ENCODE results near the gene DOCK4. TPM values are rescaled to one million over a fixed set of nuclear protein-coding genes. Genes with fewer than 3 reads are reported as not detected.

DOCK4 gene
- total RNA-seq, 2 experiments from 2014 or later: 0.35 to 0.50 TPM

DNA sequence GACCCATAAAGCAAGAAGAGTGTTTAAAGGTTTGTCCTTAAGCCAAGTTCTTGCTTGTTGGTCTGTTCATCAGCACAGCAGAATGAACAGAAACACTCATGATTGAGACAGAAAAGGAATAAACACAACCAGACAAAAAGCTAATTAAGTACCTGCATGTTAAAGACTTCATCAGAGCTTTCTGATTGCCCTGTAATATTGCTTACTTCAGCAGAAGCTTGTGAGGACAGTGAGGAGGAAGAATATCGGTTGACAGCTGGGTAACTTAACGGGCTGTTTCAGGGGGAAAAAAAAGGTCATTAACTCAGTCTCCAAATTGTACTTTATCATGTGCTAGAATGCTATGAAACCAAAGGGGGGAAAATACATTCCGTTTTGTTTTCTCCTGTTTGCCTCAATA, 465.3 kb downstream of the DOCK4 start:
- no peaks in the 10 kb centered on the region for H3K4me1 Mint-ChIP-seq
- CTCF ChIA-PET: interaction anchor here (1.2 to 3.1 kb wide), 5 partner anchors 9 to 755 kb away, joined by 3 to 10 read pairs (median 6); no protein-coding TSS in a partner anchor
- no peak overlapping the region for H3K4me3 Mint-ChIP-seq
- DNase-seq: no peak
- H3K36me3 Mint-ChIP-seq (ENCODE audit: low read depth): no peaks in the 10 kb centered on the region
- no peak overlapping the region for H3K27ac Mint-ChIP-seq
- H3K27me3 Mint-ChIP-seq: no peaks in the 10 kb centered on the region
- H3K9me3 Mint-ChIP-seq: no peaks in the 10 kb centered on the region
- POLR2A ChIA-PET: no interaction called here

DNA sequence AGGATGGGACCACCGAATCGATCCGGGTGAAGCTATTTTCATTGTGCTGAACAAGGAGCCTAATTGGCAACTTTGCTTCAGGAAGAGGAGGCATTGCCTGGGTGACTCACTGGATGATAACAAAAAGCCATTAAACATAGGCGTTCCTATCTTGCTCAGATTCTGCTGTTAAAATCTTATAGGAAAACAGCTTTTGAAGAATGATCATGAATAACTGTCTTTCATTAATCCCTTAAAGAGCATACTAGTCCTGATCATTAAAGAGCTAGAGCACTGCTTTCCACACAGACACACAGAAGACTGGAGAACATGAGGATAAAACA, 469.7 kb downstream of the DOCK4 start:
- Mint-ChIP-seq H3K27ac (no peak overlapping the region), H3K36me3 (ENCODE audit: low read depth) (no peaks in the 10 kb centered on the region), H3K4me1 (no peaks in the 10 kb centered on the region), H3K9me3 (no peaks in the 10 kb centered on the region), H3K4me3 (no peak overlapping the region), H3K27me3 (no peaks in the 10 kb centered on the region)
- no peak for DNase-seq
- ChIA-PET CTCF (interaction anchor here (1.0 to 1.3 kb wide), 4 partner anchors 9 to 19 kb away, joined by 3 to 11 read pairs (median 4); no protein-coding TSS in a partner anchor), POLR2A (no interaction called here)

GRCh38 chr7:111735661-111736551, 470.3 kb downstream of the DOCK4 start:
- Mint-ChIP-seq H3K27me3 (no peaks in the 10 kb centered on the region), H3K4me3 (no peak overlapping the region), H3K4me1 (no peaks in the 10 kb centered on the region), H3K27ac (no peak overlapping the region), H3K9me3 (no peaks in the 10 kb centered on the region), H3K36me3 (ENCODE audit: low read depth) (no peaks in the 10 kb centered on the region)
- ChIA-PET POLR2A (no interaction called here), CTCF (interaction anchor here (1.0 to 1.6 kb wide), 5 partner anchors 9 to 20 kb away, joined by 3 to 11 read pairs (median 4); no protein-coding TSS in a partner anchor)
- DNase-seq: peak; percentile 41

DNA sequence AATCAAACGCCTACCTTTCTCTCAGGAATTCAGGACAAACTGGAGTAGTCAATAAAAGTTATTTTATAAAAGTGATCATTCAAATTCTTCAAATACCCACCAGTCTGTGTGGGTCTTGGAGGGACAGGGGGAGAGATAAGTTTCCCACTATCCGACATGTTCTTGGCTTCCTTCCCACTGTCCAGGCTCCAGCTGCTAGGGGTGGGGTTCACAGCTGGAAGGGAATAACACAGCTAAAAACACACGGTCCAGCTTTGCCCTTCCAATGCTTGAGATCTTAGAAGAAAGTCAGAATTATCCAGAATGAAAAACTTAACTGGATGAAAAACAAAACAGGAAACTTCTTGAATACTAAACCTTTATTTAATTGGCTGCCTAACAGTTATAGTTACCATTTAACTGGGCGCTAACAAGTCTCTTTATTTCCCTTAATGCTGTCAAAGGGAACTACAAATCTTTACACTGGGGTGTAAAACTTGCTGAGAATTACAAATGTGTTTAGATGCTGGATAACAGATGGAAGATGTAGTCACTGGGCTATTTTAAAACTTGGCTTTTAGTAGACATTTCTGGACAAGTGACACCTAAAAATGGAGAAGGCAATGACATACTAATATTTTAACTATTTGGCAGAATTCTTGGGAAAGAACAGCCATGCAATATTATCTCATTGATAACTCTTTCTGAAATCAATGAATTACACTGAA, 471.1 kb downstream of the DOCK4 start:
- CTCF ChIA-PET: interaction anchor here (1.2 to 1.9 kb wide), 3 partner anchors 10 to 17 kb away, joined by 3 to 4 read pairs (median 4); no protein-coding TSS in a partner anchor
- no peak overlapping the region for H3K27ac Mint-ChIP-seq
- H3K4me3 Mint-ChIP-seq: no peak overlapping the region
- POLR2A ChIA-PET: no interaction called here
- no peaks in the 10 kb centered on the region for H3K27me3 Mint-ChIP-seq
- DNase-seq: no peak
- H3K4me1 Mint-ChIP-seq: no peaks in the 10 kb centered on the region
- no peaks in the 10 kb centered on the region for H3K9me3 Mint-ChIP-seq
- no peaks in the 10 kb centered on the region for H3K36me3 Mint-ChIP-seq (ENCODE audit: low read depth)

DNA sequence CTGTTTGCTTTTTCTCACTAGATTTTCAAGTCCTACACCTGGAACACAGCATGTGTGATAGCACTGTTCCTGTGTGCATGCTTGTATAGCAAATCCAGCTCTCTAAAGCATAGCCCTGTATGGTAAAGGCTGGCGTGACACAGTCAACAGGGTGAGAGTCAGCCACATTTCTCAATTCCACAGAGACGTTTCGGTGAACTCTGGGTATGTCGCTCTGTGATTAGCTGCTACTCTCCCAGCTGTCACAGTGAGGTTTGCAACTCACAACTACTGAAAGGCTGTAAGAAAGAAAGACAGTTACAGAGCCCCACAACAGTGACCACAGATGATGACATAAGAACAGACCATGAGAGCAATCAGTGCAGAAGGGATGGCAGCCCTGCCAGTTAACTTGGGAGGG, 473.3 kb downstream of the DOCK4 start:
- Mint-ChIP-seq H3K4me3 (no peak overlapping the region), H3K4me1 (no peaks in the 10 kb centered on the region), H3K27ac (no peak overlapping the region), H3K36me3 (ENCODE audit: low read depth) (no peaks in the 10 kb centered on the region), H3K9me3 (no peaks in the 10 kb centered on the region), H3K27me3 (no peaks in the 10 kb centered on the region)
- no peak for DNase-seq
- ChIA-PET POLR2A (no interaction called here), CTCF (no interaction called here)

DNA sequence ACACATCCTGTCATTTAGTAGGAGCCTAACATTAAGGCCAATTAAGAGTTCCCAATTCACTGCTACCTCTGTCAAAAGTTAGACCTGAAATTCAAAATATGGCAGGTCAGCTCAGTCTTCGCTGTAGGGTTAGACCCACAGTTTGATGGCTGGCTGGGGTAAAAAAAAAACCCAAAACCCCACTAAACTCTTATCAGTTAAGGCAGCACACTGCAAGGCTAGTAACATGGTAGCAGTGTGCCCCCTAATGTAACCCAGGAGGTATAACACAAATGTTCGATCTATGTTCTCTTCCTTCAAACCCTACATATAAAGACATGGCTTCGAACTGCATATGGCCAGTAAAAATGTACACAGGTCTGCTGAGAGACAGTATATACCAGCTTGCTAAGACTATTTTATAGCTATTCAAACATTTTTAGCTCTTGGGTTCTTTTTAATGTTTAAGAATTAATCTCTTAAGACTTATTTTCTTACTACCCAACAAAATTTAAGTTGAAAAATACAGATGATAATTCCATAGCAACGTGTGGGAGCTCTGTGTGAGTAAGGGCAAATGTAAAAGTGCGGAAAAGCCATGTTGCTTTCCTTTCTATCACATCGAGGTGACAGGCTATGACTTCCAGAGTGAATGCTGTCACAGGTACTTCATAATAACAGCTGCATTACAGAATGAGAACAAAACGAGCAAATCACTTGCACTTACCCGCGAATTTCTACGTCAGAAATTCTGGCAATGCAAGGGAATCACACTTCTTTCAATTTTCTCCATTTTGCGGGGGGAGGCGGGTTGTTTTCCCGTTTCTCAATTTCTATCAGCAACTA, 475.5 kb downstream of the DOCK4 start:
- Mint-ChIP-seq H3K36me3 (ENCODE audit: low read depth) (no peaks in the 10 kb centered on the region), H3K27me3 (no peaks in the 10 kb centered on the region), H3K4me3 (no peak overlapping the region), H3K27ac (no peak overlapping the region), H3K9me3 (no peaks in the 10 kb centered on the region), H3K4me1 (no peaks in the 10 kb centered on the region)
- POLR2A ChIA-PET: no interaction called here
- no peak for DNase-seq
- CTCF ChIA-PET: interaction anchor here (0.9 kb wide), 1 partner anchor 9 kb away, joined by 5 read pairs; no protein-coding TSS in a partner anchor

DNA sequence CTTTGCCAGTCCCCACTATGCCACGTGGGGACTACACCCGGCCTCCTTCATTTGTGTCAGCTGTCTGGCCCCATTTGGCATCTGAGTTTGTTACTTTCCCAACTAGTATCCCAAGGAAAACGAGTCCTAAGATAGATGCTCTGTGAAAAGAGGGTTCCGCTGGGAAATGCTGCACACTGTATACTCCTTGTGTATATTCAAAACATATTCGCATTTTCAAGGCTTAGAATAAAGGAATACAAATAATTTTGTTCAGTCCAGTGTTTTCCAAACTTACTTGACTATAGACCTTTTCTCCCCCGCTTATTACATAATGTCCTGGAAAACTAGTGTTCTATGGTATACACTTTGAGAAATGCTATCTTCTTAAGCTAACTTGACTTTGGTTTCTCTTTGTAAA, 476.1 kb downstream of the DOCK4 start:
- Mint-ChIP-seq H3K4me3 (no peak overlapping the region), H3K9me3 (no peaks in the 10 kb centered on the region), H3K27ac (no peak overlapping the region), H3K36me3 (ENCODE audit: low read depth) (no peaks in the 10 kb centered on the region), H3K4me1 (no peaks in the 10 kb centered on the region), H3K27me3 (no peaks in the 10 kb centered on the region)
- POLR2A ChIA-PET: no interaction called here
- no peak for DNase-seq
- CTCF ChIA-PET: interaction anchor here (0.9 kb wide), 1 partner anchor 9 kb away, joined by 5 read pairs; no protein-coding TSS in a partner anchor

DNA sequence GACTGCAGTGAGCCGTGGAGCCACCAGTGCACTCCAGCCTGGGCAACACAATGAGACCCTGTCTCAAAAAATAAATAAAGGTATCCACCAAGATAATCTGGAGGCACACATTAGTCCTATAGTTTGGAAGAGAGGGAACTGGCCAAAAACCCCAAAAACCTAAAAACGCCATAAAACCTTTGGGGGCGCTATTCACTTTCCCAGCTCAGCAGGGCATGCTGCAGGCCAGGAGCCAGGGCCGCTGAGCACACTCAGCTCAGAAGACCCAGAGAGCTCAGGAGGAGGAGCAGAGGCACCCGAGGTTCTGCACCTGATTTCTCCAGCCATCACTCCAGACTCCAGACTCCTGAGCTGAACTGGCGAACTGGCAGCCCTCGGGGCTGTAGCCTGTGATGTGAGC, 476.7 kb downstream of the DOCK4 start:
- H3K4me1 Mint-ChIP-seq: no peaks in the 10 kb centered on the region
- H3K27ac Mint-ChIP-seq: no peak overlapping the region
- ChIA-PET POLR2A (no interaction called here), CTCF (no interaction called here)
- DNase-seq: no peak
- H3K4me3 Mint-ChIP-seq: no peak overlapping the region
- H3K27me3 Mint-ChIP-seq: no peaks in the 10 kb centered on the region
- H3K36me3 Mint-ChIP-seq (ENCODE audit: low read depth): no peaks in the 10 kb centered on the region
- no peaks in the 10 kb centered on the region for H3K9me3 Mint-ChIP-seq

GRCh38 chr7:111728635-111728995, 477.6 kb downstream of the DOCK4 start:
- Mint-ChIP-seq H3K4me1 (no peaks in the 10 kb centered on the region), H3K36me3 (ENCODE audit: low read depth) (no peaks in the 10 kb centered on the region), H3K27me3 (peaks cover 4% of the 10 kb centered on the region), H3K4me3 (no peak overlapping the region), H3K27ac (no peak overlapping the region), H3K9me3 (no peaks in the 10 kb centered on the region)
- no peak for DNase-seq
- ChIA-PET CTCF (interaction anchor here (2.8 kb wide), 1 partner anchor 8 kb away, joined by 11 read pairs; no protein-coding TSS in a partner anchor), POLR2A (no interaction called here)

DNA sequence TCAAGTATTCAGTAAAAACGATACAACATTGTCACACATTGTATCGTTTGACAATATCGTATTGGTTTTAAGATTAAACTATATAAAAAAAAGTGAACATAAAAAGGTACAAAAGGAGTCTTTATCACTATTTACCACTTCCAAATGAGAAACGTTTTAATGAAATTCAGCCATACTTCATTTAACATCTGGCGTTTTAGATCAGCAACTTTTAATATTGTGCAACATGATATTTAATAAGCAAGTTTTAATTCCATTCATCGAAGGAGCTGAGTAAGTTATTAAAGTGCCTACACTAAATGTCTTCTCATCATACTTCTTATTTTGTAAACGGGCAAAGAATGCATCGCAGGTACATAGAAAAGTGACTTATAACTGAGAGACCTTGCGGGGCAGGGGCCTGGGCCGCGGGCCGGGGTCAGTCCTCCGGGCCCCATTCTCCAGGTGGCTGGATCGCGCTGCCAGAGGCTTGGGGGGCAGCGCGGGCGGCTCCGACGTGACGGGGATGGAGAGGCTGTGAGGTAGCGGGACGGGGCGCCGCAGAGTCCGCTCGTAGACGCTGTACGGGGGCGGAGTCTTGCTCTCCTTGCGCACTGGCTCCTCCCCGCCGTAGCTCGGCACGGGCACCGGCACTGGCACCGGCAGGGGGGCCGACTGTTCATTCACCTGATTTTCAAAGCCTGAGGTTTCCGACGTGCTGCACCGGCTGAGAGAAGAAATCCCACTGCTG, 478.1 kb downstream of the DOCK4 start:
- Mint-ChIP-seq H3K27me3 (peaks cover 4% of the 10 kb centered on the region), H3K4me3 (no peak overlapping the region), H3K27ac (no peak overlapping the region), H3K36me3 (ENCODE audit: low read depth) (no peaks in the 10 kb centered on the region), H3K4me1 (no peaks in the 10 kb centered on the region), H3K9me3 (no peaks in the 10 kb centered on the region)
- POLR2A ChIA-PET: no interaction called here
- CTCF ChIA-PET: interaction anchor here (2.8 kb wide), 1 partner anchor 8 kb away, joined by 11 read pairs; no protein-coding TSS in a partner anchor
- no peak for DNase-seq

GRCh38 chr7:111718886-111719285, 487.3 kb downstream of the DOCK4 start:
- H3K4me3 Mint-ChIP-seq: no peak overlapping the region
- no peak for DNase-seq
- CTCF ChIA-PET: no interaction called here
- POLR2A ChIA-PET: no interaction called here
- no peaks in the 10 kb centered on the region for H3K36me3 Mint-ChIP-seq (ENCODE audit: low read depth)
- no peaks in the 10 kb centered on the region for H3K9me3 Mint-ChIP-seq
- H3K27ac Mint-ChIP-seq: no peak overlapping the region
- H3K4me1 Mint-ChIP-seq: no peaks in the 10 kb centered on the region
- H3K27me3 Mint-ChIP-seq: no peaks in the 10 kb centered on the region

- H3K27ac Mint-ChIP-seq: no peak overlapping the region
- POLR2A ChIA-PET: interaction anchor here (0.7 kb wide), 1 partner anchor 457 kb away, joined by 3 read pairs; no protein-coding TSS in a partner anchor
- H3K4me1 Mint-ChIP-seq: no peaks in the 10 kb centered on the region
- no peaks in the 10 kb centered on the region for H3K9me3 Mint-ChIP-seq
- H3K27me3 Mint-ChIP-seq: no peaks in the 10 kb centered on the region
- no peaks in the 10 kb centered on the region for H3K36me3 Mint-ChIP-seq (ENCODE audit: low read depth)
- CTCF ChIA-PET: no interaction called here
- no peak overlapping the region for H3K4me3 Mint-ChIP-seq
- no peak for DNase-seq
Measured at GRCh38 chr7:111711426-111712065, 494.7 kb downstream of the DOCK4 start.

Measured in activated CD4-positive, alpha-beta memory T cell treated with anti-CD3 and anti-CD28 coated beads, Interleukin-2, amount 10 ng/mL, durations not matched to agents 7 days and 5 days (primary cell).